RWPE2 (cell line): Measurements from ENCODE around the gene ANGEL1.
A peak's percentile ranks its signal among the peaks of the same experiment; 100 is the strongest.

Experiments
- ATAC-seq: fragments of 200-7000 bp; cut with Tn5 transposase; 3 replicates; pipeline ENCODE4 v1.9.1; 2021; ENCODE audit warnings: low read depth
- DNase-seq: peaks from one replicate; pipeline ENCODE4 v3.0.0-alpha.2; 2020; ENCODE audit warnings: low spot score
- H3K27ac ChIP-seq: fragments of 450-650 bp; 2 replicates; pipeline ENCODE4 v1.5.1; 2017; ENCODE audit warnings: mild to moderate bottlenecking; ENCODE audit not compliant: poor library complexity, severe bottlenecking
- H3K27me3 ChIP-seq: fragments of 250-450 bp; sonication (Bioruptor Pico); 2 replicates; pipeline ENCODE4 v1.5.1; 2021; ENCODE audit warnings: mild to moderate bottlenecking, moderate library complexity; ENCODE audit not compliant: insufficient read depth, poor library complexity, severe bottlenecking
- H3K36me3 ChIP-seq: fragments of 250-450 bp; sonication (Bioruptor Pico); 2 replicates; pipeline ENCODE4 v1.5.1; 2020; ENCODE audit warnings: low read depth, mild to moderate bottlenecking, moderate library complexity
- H3K4me1 ChIP-seq: fragments of 250-450 bp; sonication (Bioruptor Pico); 2 replicates; pipeline ENCODE4 v1.5.1; 2021; ENCODE audit warnings: mild to moderate bottlenecking, moderate library complexity; ENCODE audit not compliant: insufficient read depth, poor library complexity, severe bottlenecking
- H3K4me3 ChIP-seq: fragments of 250-450 bp; sonication (Bioruptor Pico); 2 replicates; pipeline ENCODE4 v1.5.1; 2021; ENCODE audit warnings: mild to moderate bottlenecking, moderate library complexity; ENCODE audit not compliant: severe bottlenecking
- H3K9me3 ChIP-seq: fragments of 250-450 bp; sonication (Bioruptor Pico); 2 replicates; pipeline ENCODE4 v1.5.1; 2021; ENCODE audit warnings: mild to moderate bottlenecking, moderate library complexity; ENCODE audit not compliant: severe bottlenecking
- CTCF ChIP-seq: fragments of 450-650 bp; IDR thresholded peaks from one replicate; pipeline ENCODE4 v1.5.1; 2017; ENCODE audit warnings: mild to moderate bottlenecking, moderate library complexity; ENCODE audit not compliant: poor library complexity, severe bottlenecking

The ANGEL1 gene

DNA sequence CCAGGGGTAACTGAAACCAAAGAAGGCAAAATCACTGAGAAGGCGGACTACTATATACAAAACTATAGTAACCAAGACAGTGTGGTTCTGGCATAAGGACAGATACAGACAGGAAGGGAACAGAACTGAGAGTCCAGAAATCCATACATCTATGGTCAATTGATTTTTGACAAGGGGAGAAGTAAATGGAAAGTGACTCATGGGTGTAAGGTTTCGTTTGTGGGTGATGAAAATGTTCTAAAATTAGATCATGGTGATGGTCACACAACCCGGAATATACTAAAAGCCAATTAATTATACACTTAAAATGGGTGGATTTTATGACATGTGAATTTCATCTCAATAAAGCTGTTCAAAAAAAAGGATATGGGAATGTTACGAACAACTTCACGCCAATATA, 18.7 kb downstream of the ANGEL1 start:
- Histone ChIP-seq H3K36me3 (peaks cover 54% of the 10 kb centered on the region), H3K4me3 (no peak overlapping the region), H3K9me3 (no peaks in the 10 kb centered on the region), H3K4me1 (no peaks in the 10 kb centered on the region), H3K27ac (no peak overlapping the region), H3K27me3 (no peaks in the 10 kb centered on the region)
- DNase-seq: no peak
- no peak for TF ChIP-seq CTCF
- ATAC-seq: no peak

GRCh38 chr14:76793324-76793723, 19.4 kb downstream of the ANGEL1 start:
- no peaks in the 10 kb centered on the region for H3K4me1 ChIP-seq
- no peak for DNase-seq
- H3K27ac ChIP-seq: no peak overlapping the region
- no peak for TF ChIP-seq CTCF
- no peaks in the 10 kb centered on the region for H3K27me3 ChIP-seq
- H3K9me3 ChIP-seq: no peaks in the 10 kb centered on the region
- H3K4me3 ChIP-seq: no peak overlapping the region
- H3K36me3 ChIP-seq: peaks cover 53% of the 10 kb centered on the region
- no peak for ATAC-seq

GRCh38 chr14:76792422-76792821, 20.3 kb downstream of the ANGEL1 start:
- H3K27ac ChIP-seq: no peak overlapping the region
- no peak for TF ChIP-seq CTCF
- DNase-seq (no peak), ATAC-seq (no peak)
- peaks cover 50% of the 10 kb centered on the region for H3K36me3 ChIP-seq
- H3K9me3 ChIP-seq: no peaks in the 10 kb centered on the region
- H3K4me1 ChIP-seq: no peaks in the 10 kb centered on the region
- H3K4me3 ChIP-seq: no peak overlapping the region
- no peaks in the 10 kb centered on the region for H3K27me3 ChIP-seq

DNA sequence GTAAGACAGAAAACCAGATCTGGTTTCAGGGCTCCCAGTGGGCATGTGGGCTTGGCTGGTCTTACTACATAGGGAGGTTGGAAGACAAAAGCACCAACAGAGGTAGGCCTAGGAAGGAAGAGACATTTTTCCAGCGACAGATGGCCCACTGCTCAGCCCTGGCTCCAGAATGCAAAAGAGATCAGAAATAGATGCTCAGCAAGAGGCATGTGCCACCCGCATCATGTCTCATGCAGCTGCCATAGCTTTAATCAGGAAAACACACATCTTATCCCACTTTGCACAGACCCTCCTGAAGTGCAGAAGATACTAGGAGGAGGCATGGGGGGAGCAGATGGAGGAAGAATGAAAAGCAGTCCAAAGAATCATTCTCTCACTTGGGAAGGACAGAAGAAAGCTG, 26.1 kb downstream of the ANGEL1 start:
- TF ChIP-seq CTCF: no peak
- no peak overlapping the region for H3K27ac ChIP-seq
- H3K4me1 ChIP-seq: peaks cover under 1% of the 10 kb centered on the region
- H3K27me3 ChIP-seq: no peaks in the 10 kb centered on the region
- H3K4me3 ChIP-seq: no peak overlapping the region
- ATAC-seq (no peak), DNase-seq (no peak)
- peaks cover 33% of the 10 kb centered on the region for H3K36me3 ChIP-seq
- H3K9me3 ChIP-seq: no peaks in the 10 kb centered on the region

- DNase-seq: peak; percentile 70
These were observed 27.8 kb downstream of the ANGEL1 start for GRCh38 chr14:76784881-76785280.

More at GRCh38 chr14:76784881-76785280, 27.8 kb downstream of the ANGEL1 start:
- H3K36me3 ChIP-seq: peaks cover 16% of the 10 kb centered on the region
- H3K4me1 ChIP-seq: peaks cover 6% of the 10 kb centered on the region
- no peak overlapping the region for H3K27ac ChIP-seq
- H3K27me3 ChIP-seq: no peaks in the 10 kb centered on the region
- H3K9me3 ChIP-seq: no peaks in the 10 kb centered on the region
- TF ChIP-seq CTCF: peak; percentile 81
- no peak overlapping the region for H3K4me3 ChIP-seq
- ATAC-seq: peak; percentile 84
